ENCODE results near the gene NPHP3.

NPHP3 gene

DNA sequence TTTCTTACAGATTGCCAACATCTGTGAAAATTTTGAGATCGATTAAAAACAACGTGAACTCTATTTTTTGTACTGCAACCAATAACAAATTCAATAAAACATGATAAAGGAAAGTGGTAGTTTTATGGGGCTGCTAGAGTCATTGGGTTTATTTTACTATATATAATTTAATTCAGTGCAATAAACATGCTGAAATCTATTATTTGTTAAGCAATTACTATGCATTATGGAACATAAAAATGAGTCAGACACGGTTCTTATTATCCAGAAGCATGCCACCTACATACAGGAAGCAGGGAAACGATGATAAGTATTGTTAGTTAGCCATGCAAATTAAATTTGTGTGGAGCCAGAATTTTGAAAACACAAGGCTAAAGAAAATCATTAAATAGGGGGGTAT, 27.2 kb downstream of the NPHP3 start:
- DNase-seq: no peak

DNA sequence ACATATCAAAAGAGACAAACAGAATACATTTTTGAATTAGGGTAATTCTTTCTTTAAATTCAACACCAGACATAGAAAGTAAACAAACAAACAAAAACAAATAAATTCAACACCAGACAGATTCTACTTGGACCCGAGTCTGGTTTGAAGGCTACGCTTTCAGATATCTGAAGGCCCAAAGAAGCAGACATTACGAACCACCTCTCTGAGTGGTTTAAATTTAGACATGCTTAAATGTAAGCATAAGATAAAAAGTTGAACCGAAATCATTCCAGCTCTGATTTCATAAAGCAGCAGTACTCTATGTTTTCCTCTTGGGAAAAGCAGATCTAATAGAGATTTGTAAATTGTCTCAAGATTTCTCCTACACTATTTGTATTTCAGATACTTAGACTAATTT, 32.2 kb downstream of the NPHP3 start:
- no peak for DNase-seq

- no peak for DNase-seq
Observed at GRCh38 chr3:132682201-132682600, 40.0 kb downstream of the NPHP3 start.

- no peak for DNase-seq
Observed at GRCh38 chr3:132681421-132681820, 40.8 kb downstream of the NPHP3 start.

- no peak for DNase-seq
Observed at GRCh38 chr3:132679911-132680310, 42.3 kb downstream of the NPHP3 start.

DNA sequence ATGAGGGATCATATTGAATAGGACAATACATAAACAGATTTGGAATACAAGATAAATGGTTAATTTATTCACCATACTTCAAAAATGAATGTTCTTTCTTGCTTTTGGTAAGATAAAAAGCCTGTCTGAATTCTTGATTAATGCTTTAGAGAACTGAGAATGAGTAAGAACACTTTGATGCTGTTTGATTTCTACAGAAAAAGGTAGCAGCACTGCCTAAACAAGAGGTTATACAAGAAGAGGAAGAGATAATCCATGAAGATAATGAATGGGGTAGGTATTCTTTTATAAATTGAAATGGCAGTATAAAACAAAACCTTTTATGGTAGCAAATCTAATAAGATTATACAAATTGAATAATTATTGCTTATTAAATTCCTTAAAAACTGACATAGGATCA, 46.8 kb downstream of the NPHP3 start:
- DNase-seq: no peak

- no peak for DNase-seq
Observed at GRCh38 chr3:132669256-132669777, 52.9 kb downstream of the NPHP3 start.

GRCh38 chr3:132665230-132665745, 56.9 kb downstream of the NPHP3 start:
- DNase-seq: no peak

GRCh38 chr3:132662212-132662611, 60.0 kb downstream of the NPHP3 start:
- DNase-seq: no peak

DNA sequence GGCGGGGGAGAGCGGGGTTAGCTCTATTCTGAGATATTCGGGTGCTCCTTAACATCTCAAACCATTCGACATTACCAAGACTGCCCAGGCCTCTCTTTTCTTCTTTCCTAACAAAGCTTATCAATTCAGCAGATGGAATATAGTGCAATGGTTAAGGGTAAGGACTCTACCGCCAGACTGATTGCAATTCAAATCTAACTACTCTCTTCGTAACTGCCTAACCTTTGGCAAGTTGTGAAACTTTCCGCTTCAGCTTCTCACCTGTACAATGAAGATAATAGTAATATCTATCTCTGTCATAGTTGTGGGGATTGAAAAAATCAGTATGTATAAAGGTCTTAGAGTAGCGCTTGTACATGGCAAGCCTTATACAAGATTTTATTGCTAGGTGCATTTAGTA, 61.1 kb downstream of the NPHP3 start:
- no peak for DNase-seq

DNA sequence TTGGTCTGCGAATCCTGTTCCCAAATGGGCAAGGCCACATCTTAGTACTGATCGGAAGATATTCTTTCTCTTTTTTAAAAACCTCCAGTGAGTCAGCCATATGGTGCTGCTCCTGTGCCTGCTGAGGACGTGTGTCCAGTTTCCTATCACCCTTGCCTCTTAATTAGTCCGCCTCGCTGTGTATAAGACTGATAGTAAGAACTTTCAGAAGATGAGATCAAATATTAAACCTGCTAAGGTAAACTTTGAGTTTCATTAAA, 61.5 kb downstream of the NPHP3 start:
- DNase-seq: no peak

- DNase-seq: peak; percentile 80
Observed at GRCh38 chr3:132660052-132660810, 62.0 kb downstream of the NPHP3 start, which contains the start of gene UBA5. TSS of gene UBA5 (plus strand) at chr3:132660329. CDS start at chr3:132660538, 209 bp downstream.

DNA sequence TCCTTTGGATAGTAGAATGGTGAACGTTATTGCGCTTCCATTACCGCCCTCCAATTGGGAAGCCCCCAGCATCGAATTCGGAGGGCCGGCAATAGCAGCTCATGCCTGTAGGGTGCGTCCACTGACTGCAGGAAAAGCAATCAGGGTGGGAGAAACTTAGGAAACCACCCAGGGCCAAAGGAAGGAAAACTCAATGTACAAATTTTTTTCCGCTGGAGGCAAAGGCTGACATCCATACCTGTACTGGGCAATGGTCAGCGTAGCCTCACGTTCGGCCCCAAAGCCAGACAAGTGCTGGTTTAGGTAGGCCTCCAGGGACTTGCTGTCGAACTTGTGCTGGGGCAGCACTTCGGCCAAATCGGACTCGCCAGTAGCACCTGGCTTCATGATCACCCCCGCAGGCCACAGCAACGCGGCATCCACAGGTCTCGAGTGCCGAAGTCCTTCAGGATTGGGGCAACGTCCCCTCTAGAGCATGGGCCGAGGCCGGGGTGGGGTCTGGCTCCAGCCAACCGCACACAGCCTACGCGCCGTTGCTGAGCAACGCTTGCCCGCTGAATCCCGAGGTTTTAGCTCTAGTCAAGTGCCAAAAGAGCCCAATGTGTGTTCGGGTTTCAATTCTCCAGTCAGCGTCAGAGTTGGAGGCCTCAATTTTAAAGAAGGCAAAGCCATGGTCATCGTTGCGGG, 62.7 kb downstream of the NPHP3 start, which contains the start of gene ACAD11:
Gene ACAD11 (minus strand): TSS at position 445 of the 687 bp plus-strand sequence. CDS start 58 bp downstream, at position 387.
- peak; percentile 49 for DNase-seq

GRCh38 chr3:132659000-132659364, 63.2 kb downstream of the NPHP3 start:
- no peak for DNase-seq

DNA sequence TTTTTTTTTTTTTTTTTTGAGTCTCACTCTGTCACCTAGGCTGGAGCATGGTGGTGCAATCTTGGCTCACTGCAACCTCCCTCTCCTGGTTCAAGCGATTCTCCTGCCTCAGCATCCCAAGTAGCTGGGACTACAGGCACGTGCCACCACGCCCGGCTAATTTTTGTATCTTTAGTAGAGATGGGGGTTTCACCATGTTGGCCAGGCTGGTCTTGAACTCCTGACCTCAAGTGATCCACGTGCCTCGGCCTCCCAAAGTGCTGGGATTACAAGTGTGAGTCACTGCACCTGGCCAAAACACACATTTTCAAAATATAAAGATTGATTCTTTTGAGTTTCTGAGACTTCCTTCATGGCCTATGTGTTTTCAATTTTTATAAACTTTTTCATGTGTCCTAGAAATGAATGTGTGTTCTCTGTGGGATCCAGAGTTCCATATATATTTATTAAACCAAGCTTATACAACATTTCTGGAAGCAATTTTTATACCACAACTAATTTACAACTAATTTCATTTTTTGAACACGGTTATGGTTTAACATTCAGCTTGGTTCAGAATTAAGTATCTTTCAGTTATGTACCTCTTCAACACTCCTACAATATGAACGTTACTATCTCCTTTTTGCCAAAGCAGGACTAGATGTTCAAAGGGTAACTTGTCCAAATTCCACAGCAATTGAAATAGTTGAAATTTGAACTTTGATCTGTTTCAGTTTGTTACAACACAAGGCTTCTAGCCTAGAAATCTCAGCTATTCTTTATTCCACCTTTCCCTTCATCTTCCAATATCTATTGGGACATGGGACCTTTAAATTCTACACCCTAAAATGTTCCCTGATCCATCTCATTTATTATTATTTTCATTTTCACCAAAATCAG, 64.1 kb downstream of the NPHP3 start:
- DNase-seq: no peak

- DNase-seq: no peak
Observed at GRCh38 chr3:132655471-132655870, 66.7 kb downstream of the NPHP3 start.

- no peak for DNase-seq
Observed at GRCh38 chr3:132654721-132655120, 67.5 kb downstream of the NPHP3 start.

DNA sequence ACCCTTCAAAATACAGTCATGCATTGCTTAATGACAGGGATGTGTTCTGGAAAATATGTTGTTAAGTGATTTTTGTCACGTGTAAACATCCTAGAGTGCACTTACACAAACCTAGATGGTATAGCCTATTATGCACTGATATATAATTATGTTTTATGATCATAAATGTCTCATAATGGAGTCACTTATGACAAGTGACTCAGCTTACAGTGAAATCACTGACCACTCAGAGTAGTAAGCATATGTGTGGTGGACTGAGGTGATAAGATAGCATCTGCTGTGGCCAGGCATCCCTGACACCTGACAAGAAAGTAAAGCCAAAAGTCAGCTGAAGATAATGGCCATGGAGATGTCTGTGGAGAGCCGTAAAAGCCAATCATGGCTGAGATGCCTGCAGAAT, 68.0 kb downstream of the NPHP3 start:
- DNase-seq: no peak

GRCh38 chr3:132652640-132653270, 69.5 kb downstream of the NPHP3 start:
- DNase-seq: no peak

GRCh38 chr3:132650153-132650552, 72.1 kb downstream of the NPHP3 start:
- no peak for DNase-seq

DNA sequence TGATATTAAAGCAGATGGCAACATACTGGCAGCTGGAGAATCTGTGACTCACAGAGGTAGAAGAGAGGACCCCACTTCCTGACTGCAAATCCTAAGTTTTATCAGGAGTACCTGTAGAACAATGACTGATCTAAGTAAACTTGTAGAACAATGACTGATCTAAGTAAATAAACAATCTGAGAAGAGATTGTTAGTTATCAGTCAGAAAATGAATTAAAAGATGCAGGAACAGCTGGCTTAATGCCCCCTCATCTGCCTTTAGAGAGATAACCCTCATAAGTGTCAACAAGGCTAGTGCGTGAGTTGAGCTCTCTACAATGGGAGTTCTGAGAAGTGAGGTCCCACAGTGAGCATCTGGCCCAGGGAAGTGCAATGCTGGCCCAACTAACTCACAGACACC, 77.2 kb downstream of the NPHP3 start:
- DNase-seq: no peak

GRCh38 chr3:132643366-132643765, 78.8 kb downstream of the NPHP3 start:
- no peak for DNase-seq

DNA sequence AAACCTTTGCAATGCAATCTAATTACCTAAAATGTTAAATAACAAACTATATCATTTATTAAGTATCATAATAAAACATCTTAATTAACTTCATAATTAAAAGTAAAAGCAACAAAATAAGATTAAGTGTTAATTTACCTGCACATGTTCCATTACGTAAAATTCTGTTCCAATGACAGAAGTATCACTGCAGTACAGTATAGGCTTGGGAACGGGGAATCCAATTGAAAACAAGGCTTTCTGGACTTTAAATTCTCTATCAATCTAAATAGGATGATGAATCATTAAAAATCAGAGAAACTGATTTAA, 79.7 kb downstream of the NPHP3 start:
- no peak for DNase-seq

Measured in activated CD4-positive, alpha-beta T cell treated with anti-CD3 and anti-CD28 coated beads for 48 hours (primary cell).